Keratinocyte (primary cell): ENCODE data around the gene VMA21.

Experiments
- CTCF ChIP-seq, 3 experiments: IDR thresholded peaks in 1 of 3; conservative IDR thresholded peaks in 1 of 3; optimal IDR thresholded peaks in 1 of 3; 2 replicates in 2 of 3; 3 replicates in 1 of 3; pipeline versions ENCODE3 to v1.5.1; 2011; ENCODE audit warnings: low read length in 3 of 3, mild to moderate bottlenecking in 3 of 3, moderate library complexity in 2 of 3, control low read depth in 1 of 3, inconsistent platforms in 1 of 3; ENCODE audit not compliant: insufficient read depth in 2 of 3; ENCODE audit errors: extremely low read depth in 1 of 3
- EZH2 ChIP-seq: IDR thresholded peaks from one replicate; pipeline ENCODE4 v1.6.1; 2012; ENCODE audit warnings: inconsistent platforms, mild to moderate bottlenecking, low read length, moderate library complexity

- TF ChIP-seq CTCF (optimal IDR thresholded peaks at IDR 0.05 in 1 of 3, IDR thresholded peaks at IDR 0.05 in 1 of 3, conservative IDR thresholded peaks at IDR 0.05 in 1 of 3; ENCODE audit: extremely low read depth in 1 of 3, insufficient read depth in 2 of 3, low read length in 3 of 3), result no peak
- no peak for TF ChIP-seq EZH2
Measured at GRCh38 chrX:151384807-151385206, 12.2 kb upstream of the VMA21 start.
